Activated CD8-positive, alpha-beta memory T cell treated with anti-CD3 and anti-CD28 coated beads for 48 hours (primary cell): ENCODE measurements around the gene HMOX1.
A peak's percentile ranks its signal among the peaks of the same experiment; 100 is the strongest.
"Not testable (repeated sequence)": the region's sequence is repeated elsewhere in the genome, so short reads cannot be mapped to it uniquely, and the experiment has no call there.

Experiments
- DNase-seq, 3 experiments: peaks; one replicate each; pipeline ENCODE4 v3.0.0-alpha.2; 2020; ENCODE audit warnings: low read depth in 2 of 3, low spot score in 2 of 3

HMOX1 gene

GRCh38 chr22:35349704-35350538 is 31.0 kb upstream of the HMOX1 start:
- DNase-seq, result no peak

GRCh38 chr22:35350539-35351503 is 30.1 kb upstream of the HMOX1 start:
- DNase-seq, result peak; percentile 76 to 79 (median 76)

- DNase-seq, result peak in 2 of 3 experiments; percentile 44 to 52
Measured at GRCh38 chr22:35352214-35353111, 28.4 kb upstream of the HMOX1 start.

- DNase-seq, result no peak
Measured at GRCh38 chr22:35353318-35353717, 27.6 kb upstream of the HMOX1 start.

- DNase-seq, result no peak
Measured at GRCh38 chr22:35354068-35354467, 26.8 kb upstream of the HMOX1 start.

GRCh38 chr22:35357883-35358621 is 22.8 kb upstream of the HMOX1 start:
- no peak for DNase-seq

GRCh38 chr22:35359380-35360065 is 21.4 kb upstream of the HMOX1 start:
- no peak for DNase-seq

GRCh38 chr22:35361001-35361558 is 19.8 kb upstream of the HMOX1 start:
- DNase-seq, result no peak

- DNase-seq, result no peak
Measured at GRCh38 chr22:35363566-35364086, 17.3 kb upstream of the HMOX1 start.

GRCh38 chr22:35364230-35364629 is 16.7 kb upstream of the HMOX1 start:
- not testable (repeated sequence) for DNase-seq

GRCh38 chr22:35367331-35367886 is 13.5 kb upstream of the HMOX1 start:
- no peak for DNase-seq

GRCh38 chr22:35368386-35368785 is 12.5 kb upstream of the HMOX1 start:
- no peak for DNase-seq

GRCh38 chr22:35369996-35370395 is 10.9 kb upstream of the HMOX1 start:
- no peak for DNase-seq

GRCh38 chr22:35373781-35374180 is 7.1 kb upstream of the HMOX1 start:
- DNase-seq, result no peak

GRCh38 chr22:35375031-35375430 is 5.9 kb upstream of the HMOX1 start:
- DNase-seq, result no peak

- no peak for DNase-seq
Measured at GRCh38 chr22:35375526-35375925, 5.4 kb upstream of the HMOX1 start.

- DNase-seq, result no peak
Measured at GRCh38 chr22:35376728-35377472, 4.0 kb upstream of the HMOX1 start.

- no peak for DNase-seq
Measured at GRCh38 chr22:35377735-35378134, 3.2 kb upstream of the HMOX1 start.
